ENCODE data around the gene SNRPD1.

SNRPD1 gene

DNA sequence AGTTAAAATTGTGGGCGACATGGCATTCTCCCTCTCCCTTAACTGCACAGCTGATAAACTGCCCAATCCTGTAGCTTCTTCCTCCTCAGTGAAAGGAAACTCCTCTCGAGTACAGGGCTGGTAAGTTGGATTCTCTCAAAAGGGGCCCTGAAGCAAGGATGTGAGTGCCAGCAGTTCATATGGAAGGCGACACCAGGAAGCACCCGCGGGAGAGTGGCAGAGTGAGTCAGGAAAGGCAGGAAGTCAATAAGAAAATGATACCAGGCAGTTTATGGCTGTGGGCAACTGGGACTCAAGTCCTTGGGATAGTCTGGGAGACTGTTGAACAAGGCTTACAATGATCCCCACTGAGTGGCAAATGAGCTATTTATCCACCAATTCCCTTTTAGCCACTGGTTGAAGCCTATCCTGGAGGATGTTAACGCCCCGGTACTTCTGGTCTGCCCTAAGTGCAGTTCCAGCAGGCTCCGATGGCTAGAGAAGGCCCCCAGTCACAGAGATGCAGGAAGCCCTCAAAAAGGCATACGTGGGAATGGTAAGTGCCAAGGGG is 57.7 kb downstream of the SNRPD1 start:
- TF ChIP-seq POLR2AphosphoS5 (IDR thresholded peaks at IDR 0.05; ENCODE audit: low read depth, low read length) (no peak), FOXP2 (optimal IDR thresholded peaks at IDR 0.05; ENCODE audit: borderline replicate concordance, extremely low read depth, extremely low read length, insufficient read depth) (no peak), SIN3A (IDR thresholded peaks at IDR 0.05; ENCODE audit: borderline replicate concordance, insufficient read depth, low read length) (no peak), TAF1 (IDR thresholded peaks at IDR 0.05; ENCODE audit: borderline replicate concordance, insufficient read depth, low read length) (no peak)
- TF ChIP-seq, protein P1, sequence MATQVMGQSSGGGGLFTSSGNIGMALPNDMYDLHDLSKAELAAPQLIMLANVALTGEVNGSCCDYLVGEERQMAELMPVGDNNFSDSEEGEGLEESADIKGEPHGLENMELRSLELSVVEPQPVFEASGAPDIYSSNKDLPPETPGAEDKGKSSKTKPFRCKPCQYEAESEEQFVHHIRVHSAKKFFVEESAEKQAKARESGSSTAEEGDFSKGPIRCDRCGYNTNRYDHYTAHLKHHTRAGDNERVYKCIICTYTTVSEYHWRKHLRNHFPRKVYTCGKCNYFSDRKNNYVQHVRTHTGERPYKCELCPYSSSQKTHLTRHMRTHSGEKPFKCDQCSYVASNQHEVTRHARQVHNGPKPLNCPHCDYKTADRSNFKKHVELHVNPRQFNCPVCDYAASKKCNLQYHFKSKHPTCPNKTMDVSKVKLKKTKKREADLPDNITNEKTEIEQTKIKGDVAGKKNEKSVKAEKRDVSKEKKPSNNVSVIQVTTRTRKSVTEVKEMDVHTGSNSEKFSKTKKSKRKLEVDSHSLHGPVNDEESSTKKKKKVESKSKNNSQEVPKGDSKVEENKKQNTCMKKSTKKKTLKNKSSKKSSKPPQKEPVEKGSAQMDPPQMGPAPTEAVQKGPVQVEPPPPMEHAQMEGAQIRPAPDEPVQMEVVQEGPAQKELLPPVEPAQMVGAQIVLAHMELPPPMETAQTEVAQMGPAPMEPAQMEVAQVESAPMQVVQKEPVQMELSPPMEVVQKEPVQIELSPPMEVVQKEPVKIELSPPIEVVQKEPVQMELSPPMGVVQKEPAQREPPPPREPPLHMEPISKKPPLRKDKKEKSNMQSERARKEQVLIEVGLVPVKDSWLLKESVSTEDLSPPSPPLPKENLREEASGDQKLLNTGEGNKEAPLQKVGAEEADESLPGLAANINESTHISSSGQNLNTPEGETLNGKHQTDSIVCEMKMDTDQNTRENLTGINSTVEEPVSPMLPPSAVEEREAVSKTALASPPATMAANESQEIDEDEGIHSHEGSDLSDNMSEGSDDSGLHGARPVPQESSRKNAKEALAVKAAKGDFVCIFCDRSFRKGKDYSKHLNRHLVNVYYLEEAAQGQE (IDR thresholded peaks at IDR 0.05; ENCODE audit: insufficient read depth in 1 of 2, low read depth in 2 of 2, low read length in 2 of 2), result no peak

DNA sequence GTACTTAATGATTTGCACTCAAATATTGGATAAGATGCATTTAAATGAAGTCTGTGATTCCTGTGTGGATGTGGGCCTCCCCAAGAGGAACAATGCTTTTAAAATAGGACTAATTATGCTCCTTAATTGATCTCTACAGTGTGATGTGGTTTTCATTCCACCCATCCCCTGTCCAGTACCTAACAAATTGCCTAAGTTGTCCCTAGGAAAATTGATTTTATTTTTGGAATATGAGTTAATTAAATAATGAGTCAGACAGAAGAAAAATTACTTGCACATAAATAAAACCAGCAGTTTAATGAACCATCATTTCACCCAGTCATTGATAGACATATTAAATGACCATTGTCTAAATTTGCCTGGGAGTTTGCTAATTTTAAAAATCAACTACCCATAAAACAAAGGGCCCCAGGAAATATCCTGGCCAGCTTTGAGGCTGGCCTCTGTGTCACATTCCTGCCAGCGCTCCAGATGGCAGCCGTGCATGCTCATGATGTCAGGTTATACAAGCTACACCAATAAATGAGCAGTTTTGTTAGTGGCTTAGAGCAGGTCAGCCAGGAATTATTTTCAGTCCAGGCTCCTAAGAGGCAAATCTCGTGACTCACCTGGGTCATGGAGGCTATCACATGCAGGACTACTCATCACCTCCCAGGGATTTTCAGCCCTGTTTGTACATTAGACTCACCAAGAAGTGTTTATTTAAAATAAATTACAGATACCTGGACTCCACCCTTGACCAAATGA is 60.6 kb downstream of the SNRPD1 start:
- TF ChIP-seq, protein P1 (IDR thresholded peaks at IDR 0.05; ENCODE audit: insufficient read depth in 1 of 2, low read depth in 2 of 2, low read length in 2 of 2), result no peak
- TF ChIP-seq POLR2AphosphoS5 (IDR thresholded peaks at IDR 0.05; ENCODE audit: low read depth, low read length), result no peak
- TF ChIP-seq FOXP2 (optimal IDR thresholded peaks at IDR 0.05; ENCODE audit: borderline replicate concordance, extremely low read depth, extremely low read length, insufficient read depth), result no peak
- TF ChIP-seq TAF1 (IDR thresholded peaks at IDR 0.05; ENCODE audit: borderline replicate concordance, insufficient read depth, low read length), result no peak
- no peak for TF ChIP-seq SIN3A (IDR thresholded peaks at IDR 0.05; ENCODE audit: borderline replicate concordance, insufficient read depth, low read length)

DNA sequence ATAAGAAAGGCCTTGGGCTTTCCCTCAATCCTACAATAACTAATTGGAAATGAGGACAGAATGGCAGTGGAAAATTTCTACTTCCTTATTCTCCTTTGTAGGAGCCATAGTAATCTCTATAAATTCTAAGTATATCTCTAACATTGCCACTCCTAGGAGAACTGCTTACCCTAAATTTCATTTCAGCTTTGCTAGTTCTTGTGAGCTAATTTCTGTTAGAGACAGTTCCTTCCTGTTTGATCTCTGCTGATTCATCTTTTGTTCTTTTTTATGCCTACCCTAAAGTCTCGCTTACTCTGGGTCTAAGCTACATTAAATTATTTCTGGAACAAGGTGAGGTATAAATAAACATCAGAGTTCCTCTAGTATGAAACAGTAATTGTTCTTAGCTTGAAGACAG is 66.7 kb downstream of the SNRPD1 start:
- TF ChIP-seq, protein P1 (IDR thresholded peaks at IDR 0.05; ENCODE audit: insufficient read depth in 1 of 2, low read depth in 2 of 2, low read length in 2 of 2), result no peak
- no peak for TF ChIP-seq TAF1 (IDR thresholded peaks at IDR 0.05; ENCODE audit: borderline replicate concordance, insufficient read depth, low read length)
- TF ChIP-seq SIN3A (IDR thresholded peaks at IDR 0.05; ENCODE audit: borderline replicate concordance, insufficient read depth, low read length), result no peak
- TF ChIP-seq POLR2AphosphoS5 (IDR thresholded peaks at IDR 0.05; ENCODE audit: low read depth, low read length), result no peak
- no peak for TF ChIP-seq FOXP2 (optimal IDR thresholded peaks at IDR 0.05; ENCODE audit: borderline replicate concordance, extremely low read depth, extremely low read length, insufficient read depth)

DNA sequence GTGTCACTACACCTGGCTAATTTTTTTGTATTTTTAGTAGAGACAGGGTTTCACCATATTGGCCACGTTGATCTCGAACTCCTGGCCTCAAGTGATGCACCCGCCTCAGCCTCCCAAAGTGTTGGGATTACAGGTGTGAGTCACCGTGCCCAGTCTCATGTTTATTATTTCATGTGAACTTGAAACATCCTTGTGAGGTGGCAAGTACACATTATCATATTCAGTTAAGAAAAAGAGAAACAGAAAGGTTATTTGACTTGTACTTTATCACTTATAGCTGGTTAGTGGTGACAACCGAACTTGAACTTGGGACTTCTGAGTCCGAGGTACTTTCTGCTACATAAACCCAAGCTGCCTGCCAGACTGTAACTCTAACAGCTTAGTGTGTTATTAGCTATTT is 68.0 kb downstream of the SNRPD1 start:
- TF ChIP-seq, protein P1 (IDR thresholded peaks at IDR 0.05; ENCODE audit: insufficient read depth in 1 of 2, low read depth in 2 of 2, low read length in 2 of 2), result no peak
- TF ChIP-seq FOXP2 (optimal IDR thresholded peaks at IDR 0.05; ENCODE audit: borderline replicate concordance, extremely low read depth, extremely low read length, insufficient read depth), result no peak
- TF ChIP-seq SIN3A (IDR thresholded peaks at IDR 0.05; ENCODE audit: borderline replicate concordance, insufficient read depth, low read length), result no peak
- no peak for TF ChIP-seq POLR2AphosphoS5 (IDR thresholded peaks at IDR 0.05; ENCODE audit: low read depth, low read length)
- TF ChIP-seq TAF1 (IDR thresholded peaks at IDR 0.05; ENCODE audit: borderline replicate concordance, insufficient read depth, low read length), result no peak

Data from PFSK-1 (cell line).